Dermis microvascular lymphatic vessel endothelial cell (primary cell): ENCODE results near the gene EIF4E1B. TPM values are rescaled to one million over a fixed set of nuclear protein-coding genes. Genes with fewer than 3 reads are reported as not detected.

ENCODE experiments used
- DNase-seq, 2 donors: peaks; one replicate each; pipeline versions ENCODE4 v3.0.0 to v3.0.0-alpha.2; 2010; ENCODE audit warnings: low read depth in 2 of 2
- total RNA-seq: library from RNA; depleted of rRNA; stranded (reverse); fragments of >200 nt; gene quantifications from 2 replicates; pipeline ENCODE4 v1.2.1, GENCODE V29; 2014

The EIF4E1B gene
- total RNA-seq, 1 donor from 2014 or later: not detected

- DNase-seq: no peak
These were observed 60.4 kb downstream of the EIF4E1B start for GRCh38 chr5:176690911-176691310.

- no peak for DNase-seq
These were observed 61.0 kb downstream of the EIF4E1B start for GRCh38 chr5:176691524-176691923.

- no peak for DNase-seq
These were observed 61.9 kb downstream of the EIF4E1B start for GRCh38 chr5:176692326-176692725.

- no peak for DNase-seq
These were observed 62.5 kb downstream of the EIF4E1B start for GRCh38 chr5:176692839-176693476.

- DNase-seq: no peak
These were observed 63.0 kb downstream of the EIF4E1B start for GRCh38 chr5:176693477-176693851.

GRCh38 chr5:176694146-176694545, 63.7 kb downstream of the EIF4E1B start:
- no peak for DNase-seq

GRCh38 chr5:176694631-176695030, 64.2 kb downstream of the EIF4E1B start:
- DNase-seq: no peak

GRCh38 chr5:176695073-176695472, 64.6 kb downstream of the EIF4E1B start:
- DNase-seq: no peak

Other genes starting within 250 kb of the EIF4E1B start
- gene NOP16, start 242.1 kb upstream of the EIF4E1B start, total RNA-seq: 10.7 and 11.8 TPM in 2 replicates
- 36.3 and 55.5 TPM in 2 replicates for gene HIGD2A, start 241.9 kb upstream of the EIF4E1B start, total RNA-seq
- gene CLTB, start 214.1 kb upstream of the EIF4E1B start, total RNA-seq: 115 and 147 TPM in 2 replicates
- 48.4 and 56.5 TPM in 2 replicates for gene FAF2, start 182.3 kb upstream of the EIF4E1B start, total RNA-seq
- 2.4 and 7.0 TPM in 2 replicates for gene RNF44, start 93.3 kb upstream of the EIF4E1B start, total RNA-seq
- gene CDHR2, start 81.3 kb upstream of the EIF4E1B start, total RNA-seq: under 0.01 and 0.25 TPM in 2 replicates
- gene GPRIN1, start 20.5 kb upstream of the EIF4E1B start, total RNA-seq: 4.5 and 4.8 TPM in 2 replicates
- gene SNCB, start 141 bp upstream of the EIF4E1B start, total RNA-seq: 0.76 and 1.2 TPM in 2 replicates
- 36.5 and 47.7 TPM in 2 replicates for gene TSPAN17, start 16.8 kb downstream of the EIF4E1B start, total RNA-seq
- gene UNC5A, start 179.9 kb downstream of the EIF4E1B start, total RNA-seq: 0.26 and 0.63 TPM in 2 replicates